Mucosa of descending colon (tissue), 3 donors: ENCODE measurements around the gene SETD4. TPM values are rescaled to one million over a fixed set of nuclear protein-coding genes. Genes with fewer than 3 reads are reported as not detected.
A peak's percentile ranks its signal among the peaks of the same experiment; 100 is the strongest.

ENCODE experiments used
- ATAC-seq: fragments of 200-7000 bp; cut with Tn5 transposase; one replicate; pipeline ENCODE4 v1.9.1; 2020; ENCODE audit warnings: mild to moderate bottlenecking, moderate library complexity
- DNase-seq, 3 donors: peaks; one replicate each; pipeline ENCODE4 v3.0.0-alpha.2; 2020
- H3K36me3 ChIP-seq: fragments of 200-600 bp; one replicate; pipeline ENCODE4 v1.8.0; 2021; ENCODE audit warnings: low read depth, mild to moderate bottlenecking
- H3K4me1 ChIP-seq: fragments of 200-600 bp; one replicate; pipeline ENCODE4 v1.8.0; 2021; ENCODE audit warnings: low read depth, mild to moderate bottlenecking
- H3K4me3 ChIP-seq: fragments of 200-600 bp; one replicate; pipeline ENCODE4 v1.8.0; 2021; ENCODE audit warnings: mild to moderate bottlenecking
- H3K9me3 ChIP-seq: fragments of 200-600 bp; one replicate; pipeline ENCODE4 v1.8.0; 2021; ENCODE audit warnings: mild to moderate bottlenecking
- intact Hi-C, 2 donors: fragments of 100-400 bp; cut with DNase I in 1 of 2; cut with micrococcal nuclease in 1 of 2; formaldehyde crosslinking; loops; one replicate each; pipeline versions ENCODE4 v1.11.0 to v1.11.1; 2022; cut with DNase I, micrococcal nuclease
- total RNA-seq, 3 donors: library from RNA; stranded (reverse); fragmentation: NEBNext Ultra II Directional in 2 of 3; extraction: Animal tissue kit (Norgen Biotek cat#: 25700) in 2 of 3; gene quantifications; one replicate each; pipeline versions ENCODE4 v1.2.1 to v1.2.4, GENCODE V29; 2021 to 2023
- TF ChIP-seq, protein P1 (sequence below): fragments of 200-600 bp; IDR thresholded peaks from one replicate; pipeline ENCODE4 v1.8.0; 2022; ENCODE audit warnings: antibody characterized with exemption, mild to moderate bottlenecking
- donor health status: DM: no; HTN: no; CAD: no; lungs with moderate emphysema.
- donor health status: DM: no; HTN: no; CAD: no.
- donor health status: DM: no; HTN: yes; CAD: no.

SETD4 gene
- total RNA-seq, 3 donors from 2014 or later: 18.9 to 25.7 (median 21.7) TPM

DNA sequence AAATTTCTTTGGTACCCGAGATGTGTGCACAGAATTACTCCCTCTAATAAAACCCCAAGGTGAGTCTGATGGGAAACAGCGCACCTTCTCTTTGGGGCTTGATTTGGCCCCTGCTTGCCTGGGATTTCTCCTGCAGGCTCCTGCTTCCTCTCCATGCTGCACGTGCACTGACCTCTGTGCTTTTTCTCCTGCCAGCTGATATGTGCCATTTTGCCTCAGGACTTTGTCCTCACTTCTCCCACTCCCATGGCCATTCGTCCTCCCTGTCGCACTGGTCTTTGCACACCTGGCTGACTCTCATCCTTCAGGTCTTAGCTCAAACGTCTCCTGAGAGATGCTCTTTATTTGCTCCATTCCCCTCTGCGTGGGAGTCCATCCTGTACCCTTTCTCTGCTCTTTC lies 10.7 kb upstream of the SETD4 start:
- TF ChIP-seq, protein P1, sequence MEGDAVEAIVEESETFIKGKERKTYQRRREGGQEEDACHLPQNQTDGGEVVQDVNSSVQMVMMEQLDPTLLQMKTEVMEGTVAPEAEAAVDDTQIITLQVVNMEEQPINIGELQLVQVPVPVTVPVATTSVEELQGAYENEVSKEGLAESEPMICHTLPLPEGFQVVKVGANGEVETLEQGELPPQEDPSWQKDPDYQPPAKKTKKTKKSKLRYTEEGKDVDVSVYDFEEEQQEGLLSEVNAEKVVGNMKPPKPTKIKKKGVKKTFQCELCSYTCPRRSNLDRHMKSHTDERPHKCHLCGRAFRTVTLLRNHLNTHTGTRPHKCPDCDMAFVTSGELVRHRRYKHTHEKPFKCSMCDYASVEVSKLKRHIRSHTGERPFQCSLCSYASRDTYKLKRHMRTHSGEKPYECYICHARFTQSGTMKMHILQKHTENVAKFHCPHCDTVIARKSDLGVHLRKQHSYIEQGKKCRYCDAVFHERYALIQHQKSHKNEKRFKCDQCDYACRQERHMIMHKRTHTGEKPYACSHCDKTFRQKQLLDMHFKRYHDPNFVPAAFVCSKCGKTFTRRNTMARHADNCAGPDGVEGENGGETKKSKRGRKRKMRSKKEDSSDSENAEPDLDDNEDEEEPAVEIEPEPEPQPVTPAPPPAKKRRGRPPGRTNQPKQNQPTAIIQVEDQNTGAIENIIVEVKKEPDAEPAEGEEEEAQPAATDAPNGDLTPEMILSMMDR: no peak
- intact Hi-C loops: no loop called here
- DNase-seq (no peak), ATAC-seq (no peak)
- Histone ChIP-seq H3K4me1 (peaks cover 31% of the 10 kb centered on the region), H3K36me3 (no peaks in the 10 kb centered on the region), H3K4me3 (no peak overlapping the region), H3K9me3 (peaks cover 9% of the 10 kb centered on the region)

DNA sequence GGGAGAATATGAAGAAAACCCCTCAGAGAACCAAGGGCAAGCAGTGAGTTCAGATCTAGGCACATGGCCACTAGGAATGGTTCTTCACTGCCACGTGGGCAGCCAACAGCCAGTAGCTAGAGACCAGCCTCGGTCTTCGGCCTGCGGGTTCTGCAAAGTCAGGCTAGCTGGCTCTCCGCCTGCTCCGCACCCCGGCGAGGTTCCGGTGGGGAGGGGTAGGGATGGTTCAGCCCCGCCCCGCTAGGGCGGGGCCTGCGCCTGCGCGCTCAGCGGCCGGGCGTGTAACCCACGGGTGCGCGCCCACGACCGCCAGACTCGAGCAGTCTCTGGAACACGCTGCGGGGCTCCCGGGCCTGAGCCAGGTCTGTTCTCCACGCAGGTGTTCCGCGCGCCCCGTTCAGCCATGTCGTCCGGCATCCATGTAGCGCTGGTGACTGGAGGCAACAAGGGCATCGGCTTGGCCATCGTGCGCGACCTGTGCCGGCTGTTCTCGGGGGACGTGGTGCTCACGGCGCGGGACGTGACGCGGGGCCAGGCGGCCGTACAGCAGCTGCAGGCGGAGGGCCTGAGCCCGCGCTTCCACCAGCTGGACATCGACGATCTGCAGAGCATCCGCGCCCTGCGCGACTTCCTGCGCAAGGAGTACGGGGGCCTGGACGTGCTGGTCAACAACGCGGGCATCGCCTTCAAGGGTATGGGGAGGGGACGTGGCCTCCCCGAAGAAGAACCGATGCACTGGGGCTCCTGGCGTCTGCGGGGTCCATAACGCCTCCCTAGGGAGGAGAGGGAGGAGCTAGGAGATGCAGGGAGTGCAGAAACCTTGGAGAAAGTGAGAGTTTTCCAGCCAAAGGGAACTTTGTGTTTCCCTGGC lies 9.6 kb upstream of the SETD4 start, which contains the start of gene CBR1:
Gene CBR1 (plus strand): TSS at position 312 of the 871 bp plus-strand sequence. CDS start 92 bp downstream, at position 404.
- Histone ChIP-seq H3K4me1 (peaks cover 32% of the 10 kb centered on the region), H3K4me3 (peak within 1 kb of the TSS; percentile 50), H3K9me3 (peaks cover 9% of the 10 kb centered on the region), H3K36me3 (no peaks in the 10 kb centered on the region)
- peak; percentile 93 to 96 (median 95) for DNase-seq
- peak; percentile 95 for ATAC-seq
- intact Hi-C loops: no loop called here
- TF ChIP-seq, protein P1: no peak

DNA sequence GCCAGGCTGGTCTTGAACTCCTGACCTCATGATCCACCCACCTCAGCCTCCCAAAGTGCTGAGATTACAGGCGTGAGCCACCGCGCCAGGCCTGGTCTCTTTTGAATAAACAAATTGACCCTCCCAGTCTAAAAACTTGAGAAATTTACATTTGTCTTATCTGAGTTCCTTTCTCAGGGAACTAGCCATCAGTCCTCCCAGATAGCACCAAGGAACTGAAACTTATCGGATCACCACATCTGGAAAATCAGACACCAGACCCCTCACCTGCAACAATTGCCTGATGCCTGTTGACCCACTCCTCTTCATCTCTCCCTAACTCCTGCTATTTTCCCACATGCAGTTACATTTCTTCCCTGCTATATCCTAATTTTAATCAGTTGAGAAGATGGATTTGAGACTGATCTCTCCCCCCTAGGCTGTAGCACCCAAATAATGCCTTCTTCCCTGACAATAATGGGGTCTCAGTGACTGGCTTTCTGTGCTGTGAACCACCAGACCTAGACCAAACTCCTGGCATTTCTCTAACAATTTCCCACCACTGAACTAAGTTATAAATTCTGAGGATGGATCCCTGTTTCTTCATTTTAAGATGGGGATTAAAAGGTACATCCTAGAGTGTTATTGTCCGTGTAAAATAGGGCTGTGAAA lies 8.5 kb upstream of the SETD4 start:
- TF ChIP-seq, protein P1: no peak
- Histone ChIP-seq H3K36me3 (no peaks in the 10 kb centered on the region), H3K4me1 (peaks cover 32% of the 10 kb centered on the region), H3K9me3 (peaks cover 9% of the 10 kb centered on the region), H3K4me3 (no peak overlapping the region)
- intact Hi-C loops: no loop called here
- ATAC-seq (no peak), DNase-seq (no peak)

DNA sequence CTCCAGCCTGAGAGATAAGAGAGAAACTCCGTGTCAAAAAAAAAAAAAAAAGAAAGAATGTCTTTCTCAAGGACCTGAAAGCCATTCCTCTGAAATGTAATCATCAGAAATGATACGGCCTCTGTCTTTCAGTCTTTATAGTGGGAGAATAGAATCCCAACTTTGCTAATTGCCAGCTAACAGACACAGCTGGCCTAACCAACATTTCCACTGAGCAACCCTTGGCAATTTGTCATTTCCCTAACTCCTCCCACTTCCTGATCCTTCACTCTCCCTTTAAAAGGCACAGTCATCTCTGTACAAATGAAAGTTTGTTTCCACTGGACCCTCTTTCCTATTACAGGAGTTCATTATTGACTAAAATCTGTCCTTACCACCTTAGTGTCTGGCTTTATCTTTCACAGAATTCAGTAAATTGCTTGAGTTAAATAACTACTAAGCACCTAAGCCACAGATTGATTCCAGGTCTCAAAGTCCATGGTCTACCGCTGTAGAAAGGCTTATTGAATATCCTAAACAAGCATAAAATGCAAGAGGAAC lies 5.2 kb upstream of the SETD4 start:
- ATAC-seq (peak; percentile 59), DNase-seq (peak in 1 of 3 donors; percentile 43)
- H3K36me3 ChIP-seq: no peaks in the 10 kb centered on the region
- H3K9me3 ChIP-seq: peaks cover 9% of the 10 kb centered on the region
- peaks cover 25% of the 10 kb centered on the region for H3K4me1 ChIP-seq
- H3K4me3 ChIP-seq: no peak overlapping the region
- TF ChIP-seq, protein P1: no peak
- intact Hi-C loops: no loop called here

DNA sequence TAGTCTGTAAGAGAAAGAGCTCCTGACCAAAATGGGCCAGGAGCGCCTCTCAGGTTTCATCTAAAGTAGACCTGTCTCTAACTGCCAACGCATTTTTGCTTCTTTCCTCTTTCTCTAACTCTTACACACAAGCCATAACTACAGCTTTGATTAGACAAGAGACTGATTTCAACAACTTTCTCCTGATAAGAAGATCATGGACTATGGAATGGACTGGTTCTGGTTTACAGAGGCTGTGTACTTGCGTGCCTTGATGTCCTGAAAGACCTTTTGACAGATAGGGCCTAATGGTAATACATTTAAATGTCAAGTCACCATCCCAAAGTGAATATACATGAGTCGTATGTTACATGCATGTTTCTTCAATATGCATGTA lies 3.7 kb upstream of the SETD4 start:
- Histone ChIP-seq H3K36me3 (no peaks in the 10 kb centered on the region), H3K4me1 (peaks cover 22% of the 10 kb centered on the region), H3K4me3 (no peak overlapping the region), H3K9me3 (peaks cover 5% of the 10 kb centered on the region)
- DNase-seq (no peak), ATAC-seq (no peak)
- TF ChIP-seq, protein P1: no peak
- intact Hi-C loops: no loop called here
